ENCODE measurements around the gene KCNMA1. TPM values are rescaled to one million over a fixed set of nuclear protein-coding genes. Genes with fewer than 3 reads are reported as not detected.

KCNMA1 gene
- total RNA-seq, 4 donors from 2014 or later: 4.6 to 10.5 (median 7.8) TPM

DNA sequence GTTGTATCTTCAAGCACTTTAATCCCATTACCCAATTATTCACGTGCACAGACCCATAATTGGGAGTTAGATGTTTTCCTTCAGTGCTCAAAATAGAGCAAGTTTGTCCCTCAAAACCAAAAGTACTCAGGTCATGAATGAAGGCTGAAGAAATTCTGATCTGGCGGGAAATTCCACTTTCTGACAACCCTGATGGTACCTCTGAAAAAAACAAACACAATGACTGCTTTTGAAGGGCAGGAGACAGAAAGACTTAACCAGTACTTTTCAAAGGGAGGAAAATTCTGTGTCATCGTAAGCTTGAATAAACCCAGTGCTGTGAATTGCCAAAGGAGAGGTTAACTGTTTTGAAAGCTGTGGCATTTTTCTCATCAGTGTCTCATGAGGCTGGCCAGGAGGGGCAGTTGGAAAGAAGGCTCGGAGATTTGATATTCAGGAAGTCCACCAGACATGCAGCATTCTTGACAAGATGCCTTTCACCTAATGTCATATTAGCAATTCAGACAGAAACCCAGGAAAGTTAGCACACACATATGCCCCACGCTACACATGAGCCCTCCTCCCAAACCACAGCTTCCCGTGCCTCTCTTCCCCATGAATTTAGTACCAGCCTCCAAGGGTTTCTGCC is 347.0 kb downstream of the KCNMA1 start:
- TF ChIP-seq POLR2A (IDR thresholded peaks at IDR 0.05) (no peak), CTCF (IDR thresholded peaks at IDR 0.05) (no peak), POLR2AphosphoS5 (IDR thresholded peaks at IDR 0.05) (no peak), EP300 (IDR thresholded peaks at IDR 0.05) (no peak)
- DNase-seq (ENCODE audit: low spot score in 2 of 2): no peak
- Histone ChIP-seq H3K36me3 (no peaks in the 10 kb centered on the region), H3K4me1 (no peaks in the 10 kb centered on the region), H3K9me3 (no peaks in the 10 kb centered on the region), H3K27me3 (no peaks in the 10 kb centered on the region), H3K4me3 (no peak overlapping the region), H3K27ac (no peak overlapping the region)
- 55% methylated on average over 6 of the region's 6 CpGs for WGBS

DNA sequence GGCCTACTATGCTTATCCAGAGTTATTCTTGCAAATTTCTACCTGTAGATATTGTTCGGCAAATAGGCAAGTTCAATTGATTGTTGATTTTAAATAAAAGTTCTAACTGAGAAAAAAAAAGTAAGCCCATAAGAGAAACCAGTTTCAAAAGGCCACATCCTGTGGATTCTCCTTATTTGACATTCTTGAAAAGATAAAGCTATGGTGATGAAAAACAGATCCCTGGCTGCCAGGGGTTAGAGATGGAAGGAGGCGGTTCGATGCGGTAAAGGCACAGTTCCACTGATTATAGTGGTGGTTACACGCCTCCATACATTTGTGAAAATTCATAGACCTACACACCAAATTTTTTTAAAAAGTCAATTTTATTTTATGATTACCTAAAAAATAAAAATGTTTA is 347.8 kb downstream of the KCNMA1 start:
- Histone ChIP-seq H3K4me3 (no peak overlapping the region), H3K4me1 (no peaks in the 10 kb centered on the region), H3K27me3 (no peaks in the 10 kb centered on the region), H3K9me3 (no peaks in the 10 kb centered on the region), H3K36me3 (no peaks in the 10 kb centered on the region), H3K27ac (no peak overlapping the region)
- TF ChIP-seq POLR2A (IDR thresholded peaks at IDR 0.05): no peak
- TF ChIP-seq EP300 (IDR thresholded peaks at IDR 0.05): no peak
- no peak for TF ChIP-seq CTCF (IDR thresholded peaks at IDR 0.05)
- TF ChIP-seq POLR2AphosphoS5 (IDR thresholded peaks at IDR 0.05): no peak
- WGBS: 91% methylated on average over 5 of the region's 5 CpGs
- DNase-seq (ENCODE audit: low spot score in 2 of 2): no peak

DNA sequence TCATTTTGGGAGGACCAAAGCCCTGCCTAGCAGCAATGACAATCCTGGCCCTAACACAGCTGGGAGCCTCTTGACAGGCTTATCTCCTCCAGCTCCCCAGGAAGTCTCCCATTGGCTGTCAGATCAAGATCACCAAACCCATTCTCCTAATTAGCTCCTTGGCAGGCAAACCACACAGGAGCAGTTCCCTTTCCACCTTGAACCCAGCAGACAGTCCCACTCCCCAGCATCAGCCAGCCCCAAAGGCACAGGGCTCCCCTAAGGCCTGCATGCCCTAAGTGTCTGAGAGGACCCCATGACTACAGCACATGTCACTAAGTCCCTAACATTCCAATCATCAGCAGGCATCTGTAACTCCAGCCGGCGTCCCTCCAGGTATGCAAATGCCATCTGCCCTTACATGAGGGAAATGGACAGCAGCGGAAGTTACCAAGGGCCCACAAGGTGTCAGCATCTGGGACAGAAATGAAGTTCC is 348.5 kb downstream of the KCNMA1 start:
- H3K27me3 ChIP-seq: peaks cover 3% of the 10 kb centered on the region
- DNase-seq (ENCODE audit: low spot score in 2 of 2): no peak
- TF ChIP-seq POLR2A (IDR thresholded peaks at IDR 0.05) (no peak), CTCF (IDR thresholded peaks at IDR 0.05) (no peak), EP300 (IDR thresholded peaks at IDR 0.05) (no peak)
- H3K4me1 ChIP-seq: no peaks in the 10 kb centered on the region
- WGBS: 89% methylated on average over 3 of the region's 3 CpGs
- H3K4me3 ChIP-seq: no peak overlapping the region
- H3K9me3 ChIP-seq: no peaks in the 10 kb centered on the region
- H3K36me3 ChIP-seq: no peaks in the 10 kb centered on the region
- H3K27ac ChIP-seq: no peak overlapping the region

DNA sequence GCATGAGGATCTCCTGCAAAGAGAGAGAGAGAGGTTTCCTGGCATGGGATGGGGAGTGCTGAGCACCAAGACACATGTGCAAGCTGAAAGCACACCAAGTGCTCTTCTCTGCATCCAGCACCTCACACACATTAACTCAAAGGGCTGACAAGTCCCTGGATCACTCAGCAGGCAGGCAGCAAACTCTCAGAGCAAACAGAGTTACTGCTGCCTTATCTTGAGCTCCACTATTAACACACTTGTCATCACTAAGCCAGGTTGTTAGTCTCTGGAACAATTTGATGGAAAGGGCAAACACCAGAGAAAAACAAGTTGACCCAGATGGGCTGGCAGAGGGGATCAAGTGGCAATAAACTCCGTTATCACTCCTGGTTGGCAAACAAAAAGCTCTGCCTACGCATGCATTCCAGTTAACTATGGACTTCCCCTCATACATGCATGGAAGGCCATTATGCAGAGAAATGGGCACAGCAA is 349.9 kb downstream of the KCNMA1 start:
- WGBS: 57% methylated on average over 2 of the region's 2 CpGs
- TF ChIP-seq POLR2A (IDR thresholded peaks at IDR 0.05) (no peak), CTCF (IDR thresholded peaks at IDR 0.05) (no peak), POLR2AphosphoS5 (IDR thresholded peaks at IDR 0.05) (no peak), EP300 (IDR thresholded peaks at IDR 0.05) (no peak)
- H3K9me3 ChIP-seq: no peaks in the 10 kb centered on the region
- H3K4me1 ChIP-seq: no peaks in the 10 kb centered on the region
- DNase-seq (ENCODE audit: low spot score in 2 of 2): no peak
- no peaks in the 10 kb centered on the region for H3K36me3 ChIP-seq
- H3K4me3 ChIP-seq: no peak overlapping the region
- no peak overlapping the region for H3K27ac ChIP-seq
- H3K27me3 ChIP-seq: peaks cover 3% of the 10 kb centered on the region

- Histone ChIP-seq H3K27ac (no peak overlapping the region), H3K27me3 (peaks cover 3% of the 10 kb centered on the region), H3K4me1 (no peaks in the 10 kb centered on the region), H3K36me3 (no peaks in the 10 kb centered on the region), H3K9me3 (no peaks in the 10 kb centered on the region), H3K4me3 (no peak overlapping the region)
- 48% methylated on average over 6 of the region's 6 CpGs for WGBS
- TF ChIP-seq CTCF (IDR thresholded peaks at IDR 0.05): no peak
- no peak for TF ChIP-seq EP300 (IDR thresholded peaks at IDR 0.05)
- no peak for TF ChIP-seq POLR2AphosphoS5 (IDR thresholded peaks at IDR 0.05)
- no peak for TF ChIP-seq POLR2A (IDR thresholded peaks at IDR 0.05)
- DNase-seq (ENCODE audit: low spot score in 2 of 2): no peak
These were observed 350.8 kb downstream of the KCNMA1 start for GRCh38 chr10:77286531-77287508.
